HG03045 (cell line): Measurements from ENCODE around the gene ADGB.
A peak's percentile ranks its signal among the peaks of the same experiment; 100 is the strongest.
"Not testable (repeated sequence)": the region's sequence is repeated elsewhere in the genome, so short reads cannot be mapped to it uniquely, and the experiment has no call there.

Experiments used
- ATAC-seq: cut with Tn5 transposase; IDR thresholded peaks from one replicate; pipeline ENCODE4 v1.9.1; 2021; ENCODE audit warnings: mild to moderate bottlenecking, moderate library complexity; ENCODE audit not compliant: unreplicated experiment

ADGB gene

GRCh38 chr6:146814148-146814750 is 215.5 kb downstream of the ADGB start:
- ATAC-seq: no peak

GRCh38 chr6:146815511-146816462 is 217.0 kb downstream of the ADGB start:
- ATAC-seq: not testable (repeated sequence)

- no peak for ATAC-seq
These were observed 221.0 kb downstream of the ADGB start for GRCh38 chr6:146819596-146820320.

- ATAC-seq: no peak
These were observed 228.6 kb downstream of the ADGB start for GRCh38 chr6:146827216-146827928.

GRCh38 chr6:146829792-146830565 is 231.2 kb downstream of the ADGB start:
- no peak for ATAC-seq

GRCh38 chr6:146833157-146833556 is 234.4 kb downstream of the ADGB start:
- ATAC-seq: no peak

- ATAC-seq: no peak
These were observed 241.4 kb downstream of the ADGB start for GRCh38 chr6:146840216-146840615.

GRCh38 chr6:146840641-146841040 is 241.9 kb downstream of the ADGB start:
- no peak for ATAC-seq

GRCh38 chr6:146847426-146847825 is 248.7 kb downstream of the ADGB start:
- no peak for ATAC-seq

- no peak for ATAC-seq
These were observed 251.6 kb downstream of the ADGB start for GRCh38 chr6:146850238-146850896.

- no peak for ATAC-seq
These were observed 252.2 kb downstream of the ADGB start for GRCh38 chr6:146850981-146851380.

GRCh38 chr6:146851837-146852236 is 253.1 kb downstream of the ADGB start:
- ATAC-seq: no peak

- not testable (repeated sequence) for ATAC-seq
These were observed 255.9 kb downstream of the ADGB start for GRCh38 chr6:146854521-146855255.

GRCh38 chr6:146855889-146856288 is 257.1 kb downstream of the ADGB start:
- ATAC-seq: no peak

GRCh38 chr6:146856296-146856695 is 257.5 kb downstream of the ADGB start:
- peak; percentile 41 for ATAC-seq

- ATAC-seq: peak; percentile 96
These were observed 258.6 kb downstream of the ADGB start for GRCh38 chr6:146857180-146857979.

- ATAC-seq: peak; percentile 15
These were observed 259.2 kb downstream of the ADGB start for GRCh38 chr6:146857980-146858347.

GRCh38 chr6:146859206-146859605 is 260.4 kb downstream of the ADGB start:
- no peak for ATAC-seq
